GM19395 (cell line): Measurements from ENCODE around the gene IFITM1.
"Not testable (repeated sequence)": the region's sequence is repeated elsewhere in the genome, so short reads cannot be mapped to it uniquely, and the experiment has no call there.

ENCODE experiments used
- ATAC-seq: cut with Tn5 transposase; IDR thresholded peaks from one replicate; pipeline ENCODE4 v1.9.1; 2021; ENCODE audit warnings: mild to moderate bottlenecking, moderate library complexity; ENCODE audit not compliant: unreplicated experiment

The IFITM1 gene

DNA sequence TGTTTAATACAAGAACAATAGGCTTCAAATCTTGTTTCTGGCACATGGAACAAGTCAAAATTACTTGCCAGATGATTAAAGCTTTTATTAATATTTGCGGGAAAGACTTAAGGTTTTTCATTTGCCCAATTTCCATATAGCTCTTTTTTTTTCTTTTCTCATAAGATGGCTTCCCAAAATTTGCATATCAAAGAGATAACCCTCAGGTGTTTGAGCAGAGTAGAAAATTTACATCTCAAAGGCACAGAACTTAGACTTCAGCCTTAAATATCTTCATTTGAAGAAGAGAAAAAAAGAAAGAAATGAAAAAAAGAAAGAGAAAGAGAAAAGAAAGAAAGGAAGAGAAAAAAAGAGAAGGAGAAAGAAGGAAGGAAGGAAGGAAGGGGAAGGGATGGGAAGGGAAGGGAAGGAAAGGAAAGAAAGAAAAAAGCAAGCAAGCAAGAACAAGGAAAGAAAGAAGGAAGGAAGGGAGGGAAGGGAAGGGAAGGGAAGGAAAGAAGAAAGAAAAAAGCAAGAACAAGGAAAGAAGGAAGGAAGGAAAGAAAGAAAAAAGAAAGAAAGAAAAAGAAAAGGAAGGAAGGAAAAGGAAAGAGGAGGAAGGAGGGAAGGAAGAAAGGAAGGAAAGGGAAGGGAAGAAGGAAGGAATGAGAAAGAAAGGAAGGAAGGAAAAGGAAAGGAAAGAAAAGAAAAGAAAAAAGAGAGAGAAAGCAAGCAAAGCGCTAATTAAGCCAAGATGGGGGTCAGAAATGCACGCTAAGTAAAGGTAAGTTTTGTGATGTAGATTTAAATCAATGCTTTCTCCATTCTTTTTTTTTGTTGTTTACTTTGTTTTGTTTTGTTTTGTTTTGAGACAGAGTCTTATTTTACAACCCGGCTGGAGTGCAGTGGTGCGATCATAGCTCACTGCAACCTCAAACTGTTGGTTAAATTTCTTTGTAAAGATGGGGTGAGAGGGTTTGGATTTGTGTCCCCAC, 27.0 kb downstream of the IFITM1 start:
- ATAC-seq: no peak

DNA sequence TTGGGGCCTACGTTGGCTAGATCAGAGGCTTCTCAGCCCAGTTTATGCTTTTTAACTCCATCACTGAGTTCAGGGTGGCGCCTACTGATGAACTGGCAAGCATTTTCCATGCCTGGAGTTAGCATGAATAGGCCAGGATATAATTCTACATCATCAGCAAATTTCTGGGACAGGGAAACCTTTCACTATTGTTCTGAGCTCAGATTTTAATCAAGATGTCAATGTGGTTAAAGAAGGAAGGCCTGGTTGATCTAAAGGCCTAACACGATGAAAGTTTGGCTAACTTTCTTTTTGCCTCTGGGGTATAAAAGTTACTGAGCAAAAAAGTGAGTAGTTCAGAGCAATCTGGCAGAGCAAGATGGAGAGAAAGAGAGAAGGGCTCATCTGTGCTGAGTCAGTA, 28.5 kb downstream of the IFITM1 start:
- no peak for ATAC-seq

DNA sequence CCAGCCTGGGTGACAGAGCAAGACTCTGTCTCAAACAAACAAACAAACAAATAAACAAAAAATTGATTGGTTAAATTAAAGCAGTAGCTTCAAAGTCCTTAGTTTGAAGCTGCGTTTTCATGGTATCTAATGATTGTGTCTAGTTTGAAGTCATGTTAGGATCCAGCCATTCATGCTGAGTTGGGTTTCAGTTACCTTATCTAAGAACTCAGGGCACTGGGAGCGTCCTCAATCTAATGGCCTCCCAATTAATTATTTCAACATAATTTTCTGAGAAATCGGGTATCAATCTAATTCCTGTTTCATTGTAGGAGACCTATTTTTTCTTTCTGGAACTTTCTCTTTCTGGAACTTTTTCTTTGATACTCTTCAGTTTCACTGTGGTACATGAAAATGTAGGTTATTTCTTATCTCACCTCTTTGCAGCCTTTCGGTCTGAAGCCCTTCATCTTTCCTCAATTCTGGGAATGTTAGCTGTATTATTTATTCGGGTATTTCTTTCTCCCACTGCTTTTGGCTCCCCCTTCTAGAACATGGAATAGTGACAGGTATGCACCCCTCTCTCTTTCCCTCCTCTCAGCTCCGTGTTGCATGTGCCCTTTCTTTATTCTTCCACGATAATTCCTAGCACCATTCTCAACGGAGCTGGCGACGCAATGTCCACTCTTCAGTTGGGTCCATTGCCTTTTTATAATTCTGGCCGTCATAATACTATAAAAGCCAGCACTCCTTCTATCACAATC, 31.2 kb downstream of the IFITM1 start:
- ATAC-seq: no peak

DNA sequence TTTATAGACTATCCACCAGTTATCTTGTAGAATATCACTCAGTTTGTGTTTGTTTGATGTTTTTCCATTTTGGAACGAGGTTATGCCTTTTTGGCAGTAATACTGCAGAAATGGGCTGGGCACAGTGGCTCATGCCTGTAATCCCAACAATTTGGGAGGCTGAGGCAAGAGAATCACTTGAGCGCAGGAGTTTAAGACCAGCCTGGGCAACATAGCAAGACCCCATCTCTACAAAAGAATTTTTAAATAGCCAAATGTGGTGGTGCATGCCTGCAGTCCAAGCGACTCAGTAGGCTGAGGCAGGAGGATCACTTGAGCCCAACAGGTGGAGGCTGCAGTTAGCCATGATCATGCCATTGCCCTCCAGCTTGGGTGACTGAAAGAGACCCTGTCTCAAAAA, 32.7 kb downstream of the IFITM1 start:
- no peak for ATAC-seq

DNA sequence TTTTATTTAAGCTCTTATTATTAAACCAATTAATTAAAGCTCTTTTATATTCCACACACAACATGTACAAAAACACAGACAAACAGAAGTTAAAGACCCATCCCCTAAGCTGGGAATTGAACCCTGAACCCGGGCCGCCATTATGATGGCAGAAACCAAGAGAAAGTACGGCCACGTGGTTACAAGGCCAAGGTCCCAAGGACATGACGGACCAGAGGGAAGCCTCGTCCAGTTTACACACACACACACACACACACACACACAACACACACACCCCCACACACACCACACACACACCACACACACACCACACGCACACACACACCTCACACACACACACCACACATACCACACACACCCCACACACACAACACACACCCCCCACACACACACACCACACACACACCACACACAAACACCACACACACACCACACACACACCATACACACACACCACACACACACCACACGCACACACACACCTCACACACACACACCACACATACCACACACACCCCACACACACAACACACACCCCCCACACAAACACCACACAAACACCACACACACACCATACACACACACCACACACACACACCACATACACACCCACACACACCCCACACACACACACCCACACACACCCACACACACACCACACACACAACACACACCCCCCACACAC, 35.6 kb downstream of the IFITM1 start:
- ATAC-seq: not testable (repeated sequence)

DNA sequence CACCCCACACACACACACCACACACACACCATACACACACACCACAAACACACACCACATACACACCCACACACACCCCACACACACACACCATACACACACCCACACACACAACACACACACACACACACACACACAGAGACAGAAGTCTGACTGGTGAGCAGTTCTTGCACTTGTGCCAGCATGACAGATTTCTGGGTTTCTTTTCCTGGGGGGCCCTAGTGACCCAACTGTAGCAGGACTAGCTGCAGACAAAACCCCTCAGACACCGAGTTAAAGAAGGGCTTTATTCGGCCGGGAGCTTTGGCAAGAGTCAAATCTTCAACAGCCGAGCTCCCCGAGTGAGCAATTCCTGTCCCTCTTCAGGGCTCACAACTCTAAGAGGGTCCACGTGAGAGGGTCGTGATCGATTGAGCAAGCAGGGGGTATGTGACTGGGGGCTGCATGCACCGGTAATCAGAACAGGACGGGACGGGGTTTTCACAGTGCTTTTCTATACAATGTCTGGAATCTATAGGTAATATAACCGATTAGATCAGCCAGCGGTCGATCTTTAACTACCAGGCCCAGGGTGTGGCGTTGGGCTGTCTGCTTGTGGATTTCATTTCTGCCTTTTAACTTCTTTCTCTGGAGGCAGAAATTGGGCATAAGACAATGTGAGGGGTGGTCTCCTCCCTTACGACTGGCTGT, 36.3 kb downstream of the IFITM1 start:
- ATAC-seq: not testable (repeated sequence)

DNA sequence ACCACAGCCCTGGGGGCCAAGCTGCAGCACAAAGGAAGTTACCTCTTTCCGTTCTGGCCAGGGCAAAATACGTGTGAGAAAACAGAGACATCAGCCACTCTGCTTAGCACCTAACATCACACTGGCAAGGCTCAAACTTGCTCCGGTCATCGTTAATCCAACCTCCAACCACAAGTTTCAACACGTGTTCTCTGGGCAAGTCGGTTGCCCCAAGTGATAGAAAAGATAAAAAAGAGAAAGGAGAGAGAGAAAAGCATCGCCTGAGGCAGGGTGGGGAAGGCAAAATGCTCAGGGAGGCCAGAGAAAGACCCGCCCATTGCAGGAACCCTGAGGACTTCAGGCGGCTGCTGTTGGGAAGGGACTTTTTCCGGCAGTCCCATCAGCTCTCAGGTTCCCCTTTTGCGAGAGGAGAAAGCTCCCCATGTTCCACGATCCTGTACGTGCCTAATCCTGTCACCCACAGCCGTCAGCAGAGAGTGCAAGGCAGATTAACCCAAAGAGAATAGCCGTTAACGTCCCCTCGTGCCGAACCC, 36.9 kb downstream of the IFITM1 start:
- ATAC-seq: no peak

DNA sequence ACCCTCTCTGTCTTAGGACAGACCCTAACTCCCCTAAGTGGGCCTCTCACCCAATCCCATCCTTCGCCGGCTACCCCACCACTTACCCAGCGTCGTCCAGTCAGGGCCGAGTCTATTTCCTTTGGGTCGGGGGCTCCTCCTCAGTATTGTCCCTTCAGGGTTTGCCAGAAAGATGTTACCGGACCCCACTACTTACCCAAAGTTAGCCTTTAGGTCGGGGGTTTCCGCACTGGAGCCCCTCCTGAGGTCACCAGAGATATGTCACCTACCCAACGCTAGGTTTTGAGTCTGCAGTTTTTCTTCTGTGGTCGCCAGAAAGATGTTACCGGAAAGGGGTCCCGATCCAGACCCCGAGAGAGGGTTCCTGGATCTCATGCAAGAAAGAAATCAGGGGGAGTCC, 37.6 kb downstream of the IFITM1 start:
- ATAC-seq: no peak

DNA sequence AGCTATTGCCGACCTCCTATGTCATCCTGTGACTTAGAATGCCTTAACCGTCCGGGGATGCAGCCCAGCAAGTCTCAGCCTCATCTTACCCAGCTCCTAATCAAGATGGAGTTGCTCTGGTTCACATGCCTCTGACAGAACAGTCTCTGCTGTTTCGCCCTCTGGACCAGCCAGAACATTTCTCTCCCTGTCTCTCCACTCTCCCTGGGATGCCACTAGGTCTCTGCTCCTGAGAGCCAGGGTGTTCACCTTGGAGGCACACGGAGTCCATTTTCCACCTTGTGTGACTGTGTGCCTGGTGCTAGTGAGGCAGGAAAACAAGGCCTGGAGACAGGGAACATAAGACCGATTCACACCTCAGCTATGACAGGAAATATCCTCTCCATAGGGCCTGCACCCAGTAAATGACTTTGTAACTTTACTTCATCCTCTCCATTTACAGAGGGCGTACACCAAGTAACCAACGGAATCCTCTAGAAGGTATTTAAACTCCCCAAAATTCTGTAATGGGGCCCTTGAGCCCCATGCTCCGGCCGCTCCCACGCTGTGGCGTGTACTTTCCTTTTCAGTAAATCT, 38.7 kb downstream of the IFITM1 start:
- no peak for ATAC-seq

DNA sequence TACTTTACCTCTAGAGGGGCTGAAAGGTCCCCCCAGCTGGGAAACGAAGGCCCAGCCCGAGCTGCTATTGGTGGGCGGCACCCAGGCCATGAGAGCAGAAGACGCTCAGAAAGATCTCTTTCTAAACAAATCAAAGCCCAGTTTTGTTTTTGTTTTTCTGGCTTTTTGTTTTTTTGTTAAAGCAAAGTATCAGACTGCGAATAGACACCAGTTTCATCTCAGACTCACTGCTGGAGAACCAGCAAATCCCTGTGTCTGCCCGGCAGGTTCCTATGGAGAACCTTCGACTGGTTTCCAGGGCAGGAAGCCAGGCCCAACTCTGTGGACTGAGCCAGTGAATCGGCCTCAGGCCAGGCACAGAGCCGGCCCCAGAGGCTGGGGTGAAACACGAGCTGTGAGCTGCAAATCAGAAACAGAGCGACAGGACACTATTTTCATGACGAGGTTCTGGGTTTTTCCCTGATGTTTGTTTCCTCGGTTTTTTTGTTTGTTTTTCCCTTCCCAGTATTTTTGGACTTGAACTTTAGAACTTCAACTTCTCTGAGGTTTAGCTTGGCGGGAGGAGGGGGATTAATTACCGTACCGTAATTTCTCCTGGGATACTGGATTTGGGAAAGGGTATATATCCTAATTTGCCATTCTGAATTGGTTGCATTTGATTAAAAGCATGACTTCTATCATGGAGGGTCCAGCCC, 39.5 kb downstream of the IFITM1 start:
- ATAC-seq: no peak

DNA sequence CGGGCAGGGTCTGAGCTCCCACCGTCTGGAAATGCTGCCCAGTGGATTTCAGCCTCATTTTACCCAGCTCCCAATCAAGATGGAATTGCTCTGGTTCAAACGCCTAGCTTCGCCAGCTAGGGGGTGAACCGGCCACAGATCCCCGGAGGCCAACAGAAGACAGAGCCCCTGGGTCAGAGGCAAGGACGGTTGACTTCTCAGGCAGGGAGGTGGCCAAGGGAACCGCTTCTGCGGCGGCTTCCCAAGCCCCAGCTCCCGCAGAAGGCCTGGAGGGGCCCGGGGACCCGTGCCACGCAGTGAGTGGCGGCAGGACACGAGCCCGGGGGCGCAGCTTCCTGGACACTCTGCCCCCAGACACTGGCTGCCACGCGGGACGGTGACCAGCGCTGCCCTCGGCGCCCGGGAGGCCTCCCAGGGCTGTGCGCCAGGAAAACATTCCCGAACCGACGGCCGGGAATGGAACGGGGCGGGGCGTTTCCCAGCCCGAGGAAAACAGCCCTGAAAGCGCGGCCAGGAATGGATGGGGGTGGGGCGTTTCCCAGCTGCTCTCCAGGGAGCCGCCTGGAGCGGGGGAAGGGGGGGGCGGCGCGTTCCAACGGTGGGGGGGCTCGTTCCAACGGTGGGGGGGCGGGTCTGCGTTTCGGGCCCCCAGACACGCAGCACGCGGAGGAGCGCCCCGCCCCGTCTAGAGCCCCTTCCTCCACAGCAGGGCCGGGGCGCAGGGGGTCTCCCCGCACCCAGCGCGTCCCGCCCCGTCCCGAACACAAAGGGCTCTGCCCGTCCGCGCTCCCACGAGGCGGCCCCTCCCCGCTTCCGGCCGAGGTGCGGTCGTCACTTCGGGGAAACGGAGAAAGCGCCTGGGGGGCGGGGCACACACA, 42.0 kb downstream of the IFITM1 start:
- no peak for ATAC-seq

DNA sequence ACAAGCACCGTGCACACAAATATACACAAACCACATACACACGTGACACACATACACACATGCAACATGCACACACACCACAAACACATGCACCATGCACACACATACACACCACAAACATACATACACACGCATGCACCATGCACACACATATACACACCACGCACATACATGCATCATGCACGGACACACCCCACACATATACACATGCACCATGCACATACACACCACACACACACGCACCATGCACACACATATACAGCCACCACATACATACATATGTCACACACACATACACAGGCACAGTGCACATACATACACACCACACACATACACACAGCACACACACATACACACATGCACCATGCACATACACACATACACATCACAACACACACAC, 42.8 kb downstream of the IFITM1 start:
- no peak for ATAC-seq

DNA sequence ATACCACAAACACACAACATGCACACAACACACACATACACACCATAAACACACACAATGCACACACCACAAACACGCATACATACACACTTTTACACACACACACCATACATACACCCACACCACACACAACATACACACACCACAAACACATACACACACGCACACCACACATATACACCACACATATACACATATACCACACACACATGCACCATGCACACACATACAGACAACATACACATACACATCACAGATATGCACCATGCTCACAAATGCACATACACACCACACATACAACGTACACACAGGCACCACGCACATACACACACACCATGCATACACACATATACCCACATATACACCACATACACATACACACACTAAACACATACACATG, 43.7 kb downstream of the IFITM1 start:
- ATAC-seq: no peak

DNA sequence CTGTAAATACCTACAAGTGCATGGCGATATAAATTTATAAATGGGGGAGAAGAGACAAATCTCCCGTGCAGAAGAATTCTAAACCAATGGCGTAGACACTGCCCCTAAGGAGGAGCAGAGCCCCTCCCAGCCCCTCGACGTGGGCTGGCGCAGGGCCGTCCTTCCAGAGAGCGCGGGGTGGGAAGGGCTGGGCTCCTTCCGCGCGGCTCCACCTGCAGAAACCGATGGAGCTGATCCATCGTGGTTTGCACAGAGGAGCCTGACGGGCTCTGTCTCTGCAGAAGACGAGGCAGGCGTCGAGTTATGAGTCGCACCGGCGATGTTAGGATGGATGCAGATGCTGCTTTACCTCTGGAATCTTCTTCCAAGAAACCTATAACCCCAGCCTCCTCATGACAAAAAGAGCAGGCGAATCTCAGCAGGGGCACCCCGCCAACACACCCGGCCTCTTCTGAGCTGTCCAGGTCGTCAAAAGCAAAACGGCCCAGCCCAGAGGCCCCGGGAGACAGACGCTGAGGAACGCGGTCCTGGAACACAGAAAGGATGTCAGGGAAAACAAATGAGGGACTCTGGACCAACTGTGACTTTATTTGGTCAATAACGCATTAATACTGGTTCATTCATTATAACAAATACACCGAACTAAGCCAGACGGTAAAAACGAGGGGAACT, 44.4 kb downstream of the IFITM1 start:
- ATAC-seq: no peak

DNA sequence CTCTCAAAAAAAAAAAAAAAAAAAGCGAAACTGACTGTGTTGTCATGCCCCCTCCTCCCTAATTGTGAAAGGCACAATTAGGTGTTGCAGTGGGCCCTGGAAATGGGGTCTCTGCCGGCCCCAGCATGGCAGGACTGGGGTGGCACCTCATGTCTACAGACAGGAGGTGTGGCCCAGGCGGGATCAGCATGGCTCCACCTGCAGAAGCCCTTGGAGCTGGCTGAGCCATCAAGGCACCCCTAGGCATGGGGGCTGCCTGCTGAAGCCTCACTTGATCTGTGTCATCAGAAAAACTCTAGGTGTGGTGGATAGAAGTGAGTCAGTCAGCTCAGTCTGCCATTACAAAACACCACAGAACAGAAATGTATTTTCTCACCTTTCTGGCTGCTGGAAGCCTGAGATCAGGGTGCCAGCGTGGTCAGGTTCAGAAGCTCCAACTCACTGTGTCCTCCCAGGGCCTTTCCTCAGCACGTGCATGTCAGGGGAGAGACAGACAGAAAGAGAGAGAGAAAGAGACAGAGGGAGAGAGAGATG, 45.4 kb downstream of the IFITM1 start:
- ATAC-seq: no peak

DNA sequence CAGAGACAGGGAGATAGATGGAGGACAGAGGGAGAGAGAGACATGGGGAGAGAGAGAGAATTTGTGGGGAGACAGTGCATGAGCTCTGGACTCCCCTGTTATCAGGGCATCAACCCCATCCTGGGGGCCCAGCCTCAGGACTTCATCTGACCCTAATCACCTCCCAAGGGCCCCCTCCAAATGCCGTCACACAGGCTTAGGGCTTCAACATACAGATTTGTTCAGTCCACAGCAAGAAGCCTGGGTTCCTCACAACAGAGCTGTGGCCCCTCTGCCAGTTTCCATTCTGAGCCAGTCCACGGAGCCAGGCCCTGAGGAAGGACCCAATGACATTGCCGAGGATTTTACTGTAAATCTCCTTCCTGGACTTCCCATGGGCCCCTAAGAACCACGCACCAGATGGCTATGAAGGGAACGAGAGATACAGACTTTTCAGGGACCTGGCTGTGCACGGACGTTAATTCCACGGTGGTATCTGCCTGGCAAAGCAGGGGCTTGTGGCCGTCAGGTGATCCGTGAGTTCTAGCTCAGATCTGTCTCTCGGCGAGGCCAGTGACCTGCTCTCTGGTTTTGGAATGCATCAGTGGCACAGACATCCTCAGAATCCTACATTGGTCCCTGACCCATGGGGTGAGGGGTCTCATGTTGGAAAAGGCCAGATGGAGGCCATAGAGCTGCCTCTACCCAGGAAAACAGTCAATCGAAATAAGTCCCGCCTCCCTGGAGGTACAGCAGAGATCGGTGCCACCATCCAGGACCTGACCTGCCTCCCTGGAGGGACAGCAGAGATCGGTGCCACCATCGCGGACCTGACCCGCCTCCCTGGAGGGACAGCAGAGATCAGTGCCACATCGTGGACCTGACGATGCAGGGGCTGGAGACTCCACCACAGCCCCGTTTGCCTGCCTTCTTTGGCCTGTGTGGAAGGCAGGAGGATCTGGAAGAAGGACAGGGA, 46.8 kb downstream of the IFITM1 start:
- ATAC-seq: no peak
